GM15510 (cell line): ENCODE results near the gene NMNAT3.

Source experiments
- POLR2A ChIP-seq: IDR thresholded peaks from 3 replicates; pipeline ENCODE4 v1.6.1; 2011; ENCODE audit warnings: borderline replicate concordance; ENCODE audit not compliant: insufficient read length; ENCODE audit errors: extremely low read depth

Gene NMNAT3

DNA sequence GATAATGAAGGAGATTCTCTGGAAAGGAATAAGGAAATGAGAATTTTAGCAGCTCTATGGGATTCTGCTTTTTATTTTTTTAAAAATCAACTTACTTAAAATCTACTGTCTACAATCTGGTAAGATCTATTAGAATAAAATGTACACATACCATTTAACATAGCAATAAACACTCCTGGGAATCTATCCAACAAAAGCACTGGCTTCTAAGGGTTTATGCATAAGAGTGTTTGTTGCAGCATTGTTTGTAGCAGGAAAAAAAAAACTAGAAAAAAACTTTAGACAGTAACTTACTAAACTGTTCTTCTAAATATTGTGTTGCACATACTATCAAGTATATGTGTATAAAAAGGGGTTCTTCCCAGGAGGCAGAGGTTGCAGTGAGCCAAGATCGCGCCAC lies 122.5 kb downstream of the NMNAT3 start:
- no peak for TF ChIP-seq POLR2A

DNA sequence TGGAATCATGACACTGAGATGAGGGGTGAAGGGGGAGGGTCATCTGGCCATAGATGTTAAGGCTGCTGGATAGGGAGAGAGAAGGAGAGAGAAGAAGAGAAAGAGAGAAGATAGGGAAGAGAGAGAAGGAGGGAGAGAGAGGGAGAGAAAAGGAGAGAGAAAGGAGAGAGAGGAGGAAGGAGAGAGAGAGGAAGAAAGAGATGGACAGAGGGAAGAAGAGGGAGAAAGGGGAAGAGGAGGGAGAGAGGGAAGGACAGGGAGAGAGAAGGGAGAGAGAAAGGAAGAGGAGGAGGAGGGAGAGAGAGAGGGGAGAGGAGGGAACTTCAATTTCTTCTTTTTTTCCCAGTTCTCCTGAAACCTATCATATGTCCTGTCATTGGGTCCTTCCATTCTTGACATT lies 123.1 kb downstream of the NMNAT3 start:
- no peak for TF ChIP-seq POLR2A

DNA sequence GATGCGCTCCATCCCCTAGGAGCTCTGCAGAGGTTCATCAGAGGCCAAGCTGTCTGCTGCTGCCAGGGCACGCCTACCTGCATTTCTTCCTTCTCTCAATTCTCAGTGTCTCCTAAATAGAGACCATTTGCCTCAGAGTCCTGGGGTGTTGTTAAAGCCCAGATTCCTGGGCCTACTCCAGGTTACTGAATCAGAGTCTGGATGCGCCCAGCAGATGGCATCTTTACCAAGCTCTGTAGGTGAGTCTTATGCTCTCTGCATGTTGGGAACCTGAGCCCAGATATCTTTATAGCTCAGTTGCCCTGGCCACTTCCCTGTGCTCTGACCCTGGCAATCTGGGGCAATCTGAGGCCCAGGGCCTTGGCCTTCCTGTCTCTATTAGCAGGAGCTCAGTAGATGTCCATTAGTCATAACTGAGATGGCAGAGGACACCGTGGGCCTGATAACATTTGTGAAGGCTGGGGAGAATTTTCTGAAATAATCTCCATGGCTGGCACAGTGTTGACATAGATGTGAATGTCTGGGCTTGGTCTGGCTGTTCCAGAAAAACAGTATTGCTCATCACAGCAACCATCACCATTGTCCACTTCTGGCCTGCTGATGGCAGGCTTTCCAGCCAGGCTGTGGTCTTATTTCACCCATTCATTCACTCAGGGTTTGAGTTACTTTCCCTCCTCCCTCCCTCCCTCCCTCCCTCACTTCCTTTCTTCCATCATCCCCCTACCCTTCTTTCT lies 125.0 kb downstream of the NMNAT3 start:
- no peak for TF ChIP-seq POLR2A

DNA sequence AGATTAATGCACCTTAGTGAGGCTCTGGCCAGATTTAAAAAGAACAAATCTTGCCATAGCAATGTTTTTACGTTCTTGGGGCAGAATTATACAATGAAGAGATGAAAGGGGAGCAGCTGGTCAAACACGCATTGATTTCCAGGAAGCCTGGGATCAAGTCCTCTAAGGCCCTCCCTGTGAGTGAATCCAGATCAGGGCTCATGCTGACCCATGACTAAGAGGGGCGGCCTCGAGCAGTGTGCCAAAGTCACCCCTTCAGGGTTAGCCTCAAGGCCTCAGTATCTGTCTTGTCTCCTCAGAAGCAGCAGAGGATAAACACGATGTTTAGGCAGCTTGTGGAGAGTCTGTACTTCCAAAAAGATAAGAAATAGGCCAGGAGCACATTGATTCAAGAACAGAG lies 129.0 kb downstream of the NMNAT3 start:
- TF ChIP-seq POLR2A = no peak

DNA sequence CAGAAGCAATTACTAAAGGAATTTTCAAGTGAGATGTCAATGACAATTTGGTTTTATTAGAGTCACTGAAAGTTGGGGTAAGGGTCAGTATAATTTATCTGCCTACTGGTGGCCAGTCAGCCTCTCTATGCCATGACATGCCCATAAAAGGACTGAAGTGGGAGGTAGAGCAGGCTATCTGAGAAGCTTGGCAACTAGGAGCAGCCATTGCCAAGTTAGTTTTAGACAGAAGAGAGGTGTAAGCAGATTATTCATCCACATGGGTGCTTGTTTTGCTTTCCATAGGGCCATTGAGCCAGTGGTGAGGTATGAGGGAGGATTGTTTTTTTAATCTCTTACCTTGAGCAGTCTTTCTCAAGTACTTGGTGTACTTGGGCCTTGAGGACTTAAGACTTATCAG lies 130.1 kb downstream of the NMNAT3 start:
- no peak for TF ChIP-seq POLR2A

DNA sequence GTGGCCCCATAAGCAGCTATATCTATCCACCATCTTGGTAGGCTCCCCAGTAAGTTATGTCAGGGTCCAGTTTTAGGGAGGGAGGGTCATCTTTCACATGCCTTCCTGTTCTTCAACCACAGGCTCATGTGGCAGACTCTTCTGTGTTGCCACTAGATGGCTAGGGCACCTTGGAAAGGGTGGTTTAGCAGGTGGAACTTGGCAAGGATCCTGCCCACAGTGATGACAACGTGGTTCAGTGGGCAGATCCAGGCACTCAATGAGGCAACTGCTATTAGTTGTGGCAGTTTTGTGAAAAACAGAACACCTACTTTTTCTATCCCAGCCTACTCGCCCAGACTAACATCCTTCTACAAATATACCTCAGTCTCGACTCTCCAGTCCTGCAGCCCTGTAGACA lies 131.0 kb downstream of the NMNAT3 start:
- TF ChIP-seq POLR2A = no peak

DNA sequence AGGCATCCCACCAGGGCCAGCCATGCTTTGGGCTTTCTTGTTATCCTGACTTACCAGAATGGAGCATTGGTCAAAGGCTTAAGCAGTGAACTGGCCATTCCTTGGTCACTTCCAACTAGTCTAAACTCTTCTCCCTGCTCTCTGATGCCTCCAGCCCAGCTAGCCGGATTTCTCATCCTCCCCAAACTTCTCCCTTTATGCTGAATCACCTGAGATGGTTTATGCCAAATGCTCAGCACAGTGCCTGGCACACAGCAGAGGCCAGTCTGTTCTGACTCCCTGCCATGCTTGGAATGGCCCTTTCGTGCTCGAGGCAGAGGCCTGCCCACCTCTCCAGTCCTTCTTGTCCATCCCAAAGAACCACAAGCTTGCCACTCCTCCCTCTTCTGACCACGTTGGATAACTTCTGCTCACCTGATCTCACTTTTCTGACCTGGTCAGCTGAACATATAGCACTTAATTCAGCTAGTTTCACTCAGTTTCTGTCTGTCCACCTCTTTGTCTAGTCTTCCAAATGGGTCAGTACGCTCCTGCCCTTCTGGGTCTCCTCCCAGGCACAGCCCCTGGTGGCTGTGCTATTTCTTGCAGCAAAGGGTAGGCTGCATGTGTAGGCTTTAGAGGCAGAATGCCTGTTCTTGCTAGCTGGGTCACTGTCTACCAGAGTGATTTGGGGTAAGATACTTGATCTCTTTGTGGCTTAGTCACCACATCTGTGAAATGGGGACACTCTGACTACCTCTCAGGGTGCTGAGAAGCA lies 136.1 kb downstream of the NMNAT3 start:
- TF ChIP-seq POLR2A = no peak

DNA sequence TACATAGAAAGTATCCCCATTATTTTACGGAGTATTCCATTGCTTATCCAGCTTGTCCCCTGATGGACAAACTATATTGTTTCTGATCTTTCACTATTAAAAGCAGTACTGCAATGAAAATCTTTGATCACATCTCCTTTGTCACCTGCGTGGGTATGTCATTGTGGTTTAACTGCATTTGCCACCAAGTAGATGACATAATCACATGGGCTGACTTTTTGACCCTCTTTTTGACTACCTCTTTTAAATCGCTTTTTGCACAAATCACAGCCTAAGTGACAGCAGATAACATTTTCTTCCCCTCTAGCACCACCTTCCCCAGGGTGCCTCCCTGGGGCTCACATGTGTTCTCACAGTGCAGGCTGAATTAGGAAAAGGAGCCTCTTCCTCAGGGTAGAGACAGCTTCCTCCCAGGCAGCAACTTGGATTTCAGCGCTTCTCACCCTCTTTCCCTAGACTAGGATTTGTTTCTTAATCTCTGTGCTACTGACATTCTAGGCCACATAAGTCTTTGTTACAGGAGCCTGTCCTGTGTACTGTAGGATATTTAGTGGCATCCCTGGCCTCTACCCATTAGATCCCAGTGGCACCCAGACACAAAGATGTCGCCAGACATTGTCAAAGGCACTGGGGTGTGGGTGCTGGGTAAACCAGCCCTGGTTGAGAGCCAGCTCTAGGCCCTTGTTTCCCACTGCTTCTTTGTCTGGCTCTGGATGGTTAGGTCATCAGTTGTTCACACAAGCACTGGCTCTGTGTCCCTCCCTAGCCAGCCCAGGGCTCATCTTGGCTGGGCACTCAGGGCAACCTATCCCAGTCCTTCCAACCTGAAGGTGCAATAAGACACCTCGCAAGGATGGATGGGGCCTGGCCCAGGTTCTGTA lies 136.9 kb downstream of the NMNAT3 start:
- TF ChIP-seq POLR2A = no peak

DNA sequence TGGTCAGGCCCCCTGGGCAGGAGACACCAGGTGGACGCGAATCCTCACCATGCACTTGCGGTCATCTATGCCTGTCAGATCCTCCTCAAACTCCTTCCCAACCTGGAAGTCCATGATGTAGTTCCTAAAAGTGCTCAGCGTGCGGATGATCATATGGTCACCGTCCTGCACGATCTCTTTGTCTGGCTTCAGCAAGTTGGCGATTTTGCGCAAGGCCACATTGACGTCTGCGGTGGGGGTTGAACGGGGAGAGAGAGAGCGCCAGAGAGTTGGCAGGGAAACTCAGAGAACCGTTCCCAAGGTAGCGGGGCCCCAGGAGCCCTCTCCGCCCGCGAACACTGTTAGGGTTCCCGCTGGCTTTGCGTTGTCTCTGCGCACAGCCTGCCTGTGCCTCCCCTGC lies 139.0 kb downstream of the NMNAT3 start:
- TF ChIP-seq POLR2A = no peak

DNA sequence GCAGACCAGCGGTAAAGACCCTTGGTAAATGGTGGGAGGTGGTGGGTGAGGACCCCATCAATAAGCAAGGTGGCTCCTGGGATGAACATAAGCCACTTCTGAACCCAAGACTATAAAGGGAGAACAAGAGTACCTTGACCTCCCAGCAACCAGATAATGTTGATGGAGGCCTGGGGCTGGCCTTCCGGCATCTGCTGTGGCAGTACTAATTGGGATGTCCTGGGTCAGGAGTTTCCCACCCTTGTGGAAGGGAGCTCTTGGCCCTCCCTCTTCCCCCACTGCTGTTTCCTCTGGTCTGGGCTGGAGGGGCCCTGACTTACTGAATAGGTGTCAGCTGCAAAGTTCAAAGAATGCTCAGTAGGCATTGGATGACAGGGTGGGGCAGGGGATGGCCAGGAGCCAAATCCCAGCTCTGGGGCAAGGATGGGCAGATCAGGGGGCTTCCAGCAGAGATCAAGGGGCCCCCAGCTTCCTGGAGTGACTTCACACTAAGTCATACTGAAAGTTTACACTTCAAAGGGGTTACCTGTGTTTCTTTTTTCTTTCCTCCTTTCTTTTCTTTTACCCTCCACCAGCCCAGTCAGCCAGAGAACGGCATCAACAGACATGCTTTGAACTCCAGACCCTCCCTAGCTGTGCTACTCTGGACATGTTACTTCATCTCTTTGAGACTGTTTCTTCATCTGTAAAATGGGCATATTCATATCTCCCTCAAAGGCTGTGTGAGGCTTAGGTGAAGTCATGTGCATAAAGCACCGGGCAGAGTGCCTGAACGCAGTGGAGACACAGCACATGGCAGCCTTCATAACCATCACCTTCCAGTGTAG lies 139.8 kb downstream of the NMNAT3 start:
- no peak for TF ChIP-seq POLR2A

DNA sequence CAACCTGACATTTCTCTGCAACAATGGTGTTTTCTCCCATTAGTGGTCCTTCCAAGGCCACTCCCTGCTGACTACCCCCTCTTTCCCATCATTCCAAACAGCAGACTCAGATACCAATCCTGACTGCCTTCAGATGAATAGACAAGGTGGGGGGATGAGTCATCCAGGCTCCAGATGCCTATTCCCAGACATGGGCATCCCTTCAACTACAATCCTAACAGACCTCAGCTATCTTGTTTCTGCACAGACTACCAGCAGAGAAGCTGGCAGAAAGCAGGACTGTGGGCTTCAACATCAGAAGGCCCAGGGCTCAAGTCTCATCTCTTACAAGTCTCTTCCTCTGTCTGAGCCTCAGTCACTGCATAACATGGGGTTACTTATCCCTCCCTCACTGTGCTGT lies 140.4 kb downstream of the NMNAT3 start:
- TF ChIP-seq POLR2A = no peak

DNA sequence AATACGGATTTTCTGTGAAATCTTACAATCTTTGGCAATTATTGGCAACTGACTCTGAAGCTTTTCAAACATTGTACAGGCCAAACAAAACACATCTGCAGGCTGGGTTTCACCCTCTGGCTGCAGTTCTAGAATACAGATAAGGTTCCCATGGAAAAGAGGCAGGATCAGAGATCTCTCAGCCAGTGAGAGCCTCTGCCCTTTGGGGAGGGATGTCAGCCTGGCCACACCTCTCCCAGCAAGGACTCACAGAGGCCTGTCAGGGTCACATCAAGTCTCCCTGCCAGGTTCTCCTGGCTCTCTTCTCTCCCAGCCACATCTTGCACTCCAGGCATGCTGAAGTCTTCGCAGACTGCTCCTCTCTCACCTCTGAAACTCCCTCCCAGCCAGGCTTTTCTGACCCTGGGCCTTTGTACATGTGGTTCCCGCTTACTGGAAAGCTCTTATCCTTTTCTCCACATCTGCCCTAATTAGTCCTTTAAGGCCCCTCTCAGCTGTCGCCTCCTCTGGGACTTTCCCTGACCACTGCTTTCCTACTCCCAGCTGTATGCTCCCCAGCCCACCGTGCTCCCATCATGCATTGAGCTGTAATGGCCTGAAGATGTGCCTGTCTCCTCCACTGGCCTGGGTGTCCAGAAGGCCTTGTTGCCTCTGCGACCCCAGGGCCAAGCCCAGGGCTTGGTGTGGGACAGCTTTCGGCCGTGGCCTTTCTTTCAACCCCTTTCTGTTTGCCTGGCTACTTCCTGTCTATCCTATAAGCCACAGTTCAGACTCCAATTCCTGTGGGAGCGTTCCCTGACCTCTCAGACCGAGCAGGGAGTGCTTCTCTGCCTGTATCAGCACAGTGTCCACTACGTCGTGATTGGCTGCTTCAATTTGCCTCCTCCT lies 142.5 kb downstream of the NMNAT3 start:
- TF ChIP-seq POLR2A = no peak

DNA sequence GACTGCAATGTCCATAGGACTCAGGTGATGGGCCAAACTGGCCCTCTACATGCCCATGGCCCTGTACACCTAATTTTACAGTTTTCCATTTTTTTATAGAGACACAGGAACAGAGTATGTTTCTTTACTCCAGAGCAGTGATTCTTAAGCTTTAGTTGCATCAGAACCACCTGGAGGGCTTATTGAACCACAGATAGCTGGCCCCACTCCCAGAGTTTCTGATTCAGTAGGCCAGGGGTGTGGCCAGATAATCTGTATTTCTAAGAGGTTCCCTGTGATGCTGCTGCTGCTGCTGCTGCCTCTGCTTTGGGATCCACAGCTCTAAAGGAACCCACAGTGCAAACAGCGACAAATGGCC lies 143.3 kb downstream of the NMNAT3 start:
- TF ChIP-seq POLR2A = no peak
